Brain (organoid and tissue), 1 donor: ENCODE measurements around the gene GPR162. TPM values are rescaled to one million over a fixed set of nuclear protein-coding genes. Genes with fewer than 3 reads are reported as not detected.

ENCODE experiments used
- polyA plus RNA-seq: library from polyadenylated mRNA; stranded (reverse); fragments of 350-450 nt; fragmentation: Illumina TruSeq; extraction: RNeasy Lipid Tissue Mini Kit (QIAGEN cat#74804); gene quantifications from one replicate; pipeline ENCODE4 v1.2.3, GENCODE V29; 2015; ENCODE audit warnings: low read depth, low replicate concordance; ENCODE audit not compliant: insufficient read depth

GPR162 gene
- polyA plus RNA-seq, 1 donor from 2014 or later = 59.9 TPM

Other genes with a start within 250 kb of the GPR162 start
- 203 TPM for gene CHD4, start 214.4 kb upstream of the GPR162 start, polyA plus RNA-seq
- gene LPAR5, start 185.9 kb upstream of the GPR162 start, polyA plus RNA-seq = 2.0 TPM
- 1.4 TPM for gene ACRBP, start 174.4 kb upstream of the GPR162 start, polyA plus RNA-seq
- gene ING4, start 158.7 kb upstream of the GPR162 start, polyA plus RNA-seq = 117 TPM
- gene ZNF384, start 132.4 kb upstream of the GPR162 start, polyA plus RNA-seq = 44.3 TPM
- gene PIANP, start 121.0 kb upstream of the GPR162 start, polyA plus RNA-seq = 63.9 TPM
- 77.8 TPM for gene COPS7A, start 97.8 kb upstream of the GPR162 start, polyA plus RNA-seq
- 293 TPM for gene MLF2, start 68.7 kb upstream of the GPR162 start, polyA plus RNA-seq
- 1,278 TPM for gene PTMS, start 55.5 kb upstream of the GPR162 start, polyA plus RNA-seq
- gene LAG3, start 49.3 kb upstream of the GPR162 start, polyA plus RNA-seq = 0.81 TPM
- gene CD4, start 32.3 kb upstream of the GPR162 start, polyA plus RNA-seq = 13.7 TPM
- gene P3H3, start 6.6 kb downstream of the GPR162 start, polyA plus RNA-seq = 14.5 TPM
- 4.8 TPM for gene GNB3, start 19.1 kb downstream of the GPR162 start, polyA plus RNA-seq
- gene CDCA3, start 29.5 kb downstream of the GPR162 start, polyA plus RNA-seq = 38.2 TPM
- 106 TPM for gene USP5, start 30.3 kb downstream of the GPR162 start, polyA plus RNA-seq
- 1,087 TPM for gene TPI1, start 45.7 kb downstream of the GPR162 start, polyA plus RNA-seq
- 6.2 TPM for gene SPSB2, start 51.5 kb downstream of the GPR162 start, polyA plus RNA-seq
- 19.3 TPM for gene LRRC23, start 83.0 kb downstream of the GPR162 start, polyA plus RNA-seq
- 553 TPM for gene ENO2, start 92.8 kb downstream of the GPR162 start, polyA plus RNA-seq
- 221 TPM for gene ATN1, start 106.1 kb downstream of the GPR162 start, polyA plus RNA-seq
- gene RNU7-1, start 122.0 kb downstream of the GPR162 start, polyA plus RNA-seq = not detected
- 619 TPM for gene C12orf57, start 122.2 kb downstream of the GPR162 start, polyA plus RNA-seq
- 28.3 TPM for gene PTPN6, start 129.5 kb downstream of the GPR162 start, polyA plus RNA-seq
- gene PHB2, start 148.8 kb downstream of the GPR162 start, polyA plus RNA-seq = 266 TPM
- gene EMG1, start 149.1 kb downstream of the GPR162 start, polyA plus RNA-seq = 26.0 TPM
- gene LPCAT3, start 196.7 kb downstream of the GPR162 start, polyA plus RNA-seq = 27.6 TPM
- gene C1S, start 238.9 kb downstream of the GPR162 start, polyA plus RNA-seq = 8.6 TPM